ENCODE results near the gene STOML1.
"Not testable (repeated sequence)": the region's sequence is repeated elsewhere in the genome, so short reads cannot be mapped to it uniquely, and the experiment has no call there.

The STOML1 gene

DNA sequence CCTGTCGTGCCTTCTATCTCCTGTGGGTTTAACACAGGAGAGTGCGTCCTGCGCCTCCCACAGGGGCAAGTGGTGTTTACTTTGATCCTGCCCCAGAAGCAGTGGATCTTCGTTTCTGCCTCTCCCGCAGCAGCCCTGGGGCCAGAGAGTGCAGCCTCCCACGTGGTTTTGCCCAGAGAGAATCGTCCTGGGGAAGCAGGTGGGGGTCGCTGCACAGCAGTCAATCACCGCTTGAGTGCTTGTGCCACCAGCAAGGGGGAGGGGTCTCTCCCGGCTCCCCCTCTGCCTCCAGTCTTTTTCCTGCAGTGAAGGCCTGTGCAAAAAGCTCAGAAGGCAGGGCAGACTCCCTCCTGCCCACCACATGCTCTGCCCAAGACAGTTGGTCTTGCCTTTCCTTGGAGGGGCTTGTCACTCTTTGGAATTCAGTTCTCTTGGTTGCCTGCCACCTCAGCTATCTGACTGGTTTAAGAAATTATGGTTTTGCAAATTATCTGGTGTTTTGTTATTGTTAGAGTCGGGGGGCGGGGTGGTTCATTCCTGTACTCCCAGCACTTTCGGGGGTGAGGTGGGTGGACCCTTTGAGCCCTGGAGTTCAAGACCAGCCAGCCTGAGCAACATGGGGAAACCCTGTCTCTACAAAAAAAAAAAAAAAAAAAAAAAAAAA is 26.9 kb downstream of the STOML1 start:
- no peak for DNase-seq (ENCODE audit: extremely low read depth in 1 of 2, low read depth in 1 of 2)

DNA sequence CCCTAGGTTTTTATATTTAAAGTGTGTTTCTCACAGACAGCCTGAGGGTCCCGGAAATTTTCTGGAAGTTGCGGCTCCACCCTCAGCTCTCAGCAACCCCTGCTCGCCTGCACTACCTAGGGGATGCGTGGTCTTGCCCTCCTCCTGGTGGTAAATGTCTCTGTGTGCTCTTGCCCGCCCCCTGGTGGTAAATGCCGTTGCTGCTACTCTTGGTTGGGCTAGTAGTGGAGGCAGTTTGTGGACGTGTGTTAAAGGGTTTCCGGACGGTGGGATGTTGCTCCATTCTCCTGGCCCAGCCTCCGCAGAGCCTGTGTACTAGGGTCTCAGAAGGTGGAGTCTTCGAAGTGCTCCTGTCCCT is 27.4 kb downstream of the STOML1 start:
- DNase-seq (ENCODE audit: extremely low read depth in 1 of 2, low read depth in 1 of 2), result peak; percentile 62 to 77

DNA sequence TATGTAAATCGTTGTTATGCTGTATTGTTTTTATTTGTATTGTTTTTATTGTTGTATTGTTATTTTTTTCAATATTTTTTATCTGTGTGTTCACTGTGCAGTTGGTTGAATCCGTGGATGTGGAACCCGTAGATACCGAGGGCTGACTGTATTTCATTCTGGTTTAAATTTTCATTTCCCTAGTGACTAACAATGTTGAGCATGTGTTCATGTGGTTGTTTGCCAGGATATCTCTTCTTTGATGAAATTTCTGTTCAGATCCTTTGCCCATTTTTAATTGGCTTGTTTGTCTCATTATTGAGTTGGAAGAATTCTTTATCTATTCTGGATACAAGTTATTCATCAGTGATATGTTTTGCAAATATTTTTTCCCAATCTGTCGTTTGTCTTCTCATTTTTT is 29.7 kb downstream of the STOML1 start:
- no peak for DNase-seq (ENCODE audit: extremely low read depth in 1 of 2, low read depth in 1 of 2)

DNA sequence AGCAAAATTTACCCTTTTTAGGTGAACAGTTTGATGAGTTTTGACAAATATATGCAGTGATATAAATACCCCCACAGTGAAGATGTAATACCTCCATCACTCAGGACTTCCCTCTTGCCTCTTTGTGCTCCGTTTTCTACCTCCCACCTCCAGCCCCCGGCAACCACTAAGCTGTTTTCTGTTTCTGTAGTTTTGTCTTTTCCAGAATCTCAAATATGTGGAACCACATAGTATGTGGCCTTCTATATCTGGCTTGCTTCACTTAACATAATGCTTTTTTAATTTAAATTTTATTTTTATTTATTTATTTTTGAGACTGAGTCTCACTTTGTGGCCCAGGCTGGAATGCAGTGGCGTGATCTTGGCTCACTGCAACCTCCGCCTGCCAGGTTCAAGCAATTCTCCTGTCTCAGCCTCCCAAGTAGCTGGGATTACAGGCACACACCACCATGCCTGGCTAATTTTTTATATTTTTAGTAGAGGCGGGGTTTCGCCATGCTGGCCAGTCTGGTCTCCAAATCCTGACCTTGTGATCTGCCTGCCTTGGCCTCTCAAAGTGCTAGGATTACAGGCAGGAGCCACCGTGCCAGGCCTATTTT is 31.5 kb downstream of the STOML1 start:
- not testable (repeated sequence) for DNase-seq (ENCODE audit: extremely low read depth in 1 of 2, low read depth in 1 of 2)

DNA sequence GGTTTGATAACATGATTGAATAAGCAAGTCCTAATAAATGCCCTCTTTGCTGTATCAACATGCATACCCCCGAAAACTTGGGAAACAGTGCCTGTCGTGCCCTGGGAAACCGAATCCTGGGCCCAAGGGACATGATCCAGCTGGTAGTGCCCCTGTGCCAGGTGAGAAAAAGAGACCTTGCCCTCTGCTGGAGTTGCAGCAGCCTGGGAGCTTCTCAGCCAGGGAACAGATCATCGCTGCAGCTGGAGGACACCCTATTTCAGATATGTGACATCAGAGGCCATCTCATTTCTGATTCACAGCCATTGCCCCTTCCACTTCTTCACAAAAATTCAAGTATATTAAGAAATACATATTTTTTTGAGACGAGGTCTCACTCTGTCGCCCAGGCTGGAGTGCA is 32.3 kb downstream of the STOML1 start:
- no peak for DNase-seq (ENCODE audit: extremely low read depth in 1 of 2, low read depth in 1 of 2)

DNA sequence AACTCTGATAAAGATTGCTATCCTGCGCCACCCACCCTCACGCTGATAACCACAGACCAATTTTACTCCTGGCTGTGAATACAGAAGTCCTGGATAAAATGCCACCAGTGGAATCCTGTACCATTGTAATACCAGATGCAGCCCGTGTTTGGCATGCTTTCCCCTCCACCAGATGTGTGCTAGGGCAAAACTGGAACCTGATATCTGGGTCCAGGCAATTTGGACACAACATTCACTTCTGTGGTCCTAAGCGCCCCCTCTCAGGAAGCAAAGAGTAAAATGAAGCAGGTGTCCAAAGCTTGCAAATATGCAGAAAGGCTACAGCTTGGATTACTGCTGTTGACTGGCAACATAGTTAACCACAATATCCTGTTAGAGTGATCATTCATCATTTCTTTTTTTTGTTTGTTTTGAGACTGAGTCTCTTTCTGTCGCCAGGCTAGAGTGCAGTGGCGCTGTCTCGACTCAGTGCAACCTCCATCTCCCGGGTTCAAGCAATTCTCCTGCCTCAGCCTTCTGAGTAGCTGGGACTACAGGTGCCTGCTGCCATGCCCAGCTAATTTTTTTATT is 33.0 kb downstream of the STOML1 start:
- no peak for DNase-seq (ENCODE audit: extremely low read depth in 1 of 2, low read depth in 1 of 2)

DNA sequence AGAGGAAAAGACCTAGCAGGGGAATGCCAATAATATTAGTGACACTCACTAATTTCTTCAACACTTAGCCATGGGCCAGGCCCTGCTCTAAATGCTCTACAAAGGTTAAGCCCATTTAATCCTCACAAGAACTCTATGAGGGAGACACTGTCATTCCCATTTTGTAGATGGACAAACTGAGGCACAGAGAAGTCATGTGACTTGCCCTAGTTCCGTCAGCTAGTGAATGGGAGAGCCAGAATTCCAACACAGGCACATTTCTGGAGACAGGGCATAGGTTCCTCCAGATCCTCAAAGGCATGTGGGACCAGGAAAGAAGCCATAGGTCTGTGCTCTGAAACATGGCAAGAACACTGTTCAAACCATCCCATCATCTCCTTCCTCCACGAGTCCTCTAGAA is 34.3 kb downstream of the STOML1 start:
- DNase-seq (ENCODE audit: extremely low read depth in 1 of 2, low read depth in 1 of 2), result no peak

DNA sequence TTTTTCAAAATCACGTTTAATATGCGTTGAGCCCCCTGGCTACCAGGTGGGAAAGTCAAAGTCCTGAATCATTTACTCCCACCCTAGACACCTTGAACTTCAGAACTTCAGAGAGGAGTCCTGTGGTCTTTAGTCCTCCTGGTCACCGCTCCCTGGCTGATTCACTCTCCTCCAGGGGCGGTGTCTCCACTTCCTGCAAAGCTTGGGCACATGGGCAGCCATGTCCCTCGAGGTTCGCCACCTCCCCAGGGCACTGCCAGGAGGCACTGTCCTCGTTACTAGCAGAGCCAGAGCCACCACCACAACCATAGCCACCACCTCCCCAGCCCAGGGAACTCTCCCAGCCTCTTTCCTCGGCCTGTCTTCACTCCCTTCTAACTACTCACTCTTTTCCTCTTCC is 34.8 kb downstream of the STOML1 start:
- DNase-seq (ENCODE audit: extremely low read depth in 1 of 2, low read depth in 1 of 2), result no peak

DNA sequence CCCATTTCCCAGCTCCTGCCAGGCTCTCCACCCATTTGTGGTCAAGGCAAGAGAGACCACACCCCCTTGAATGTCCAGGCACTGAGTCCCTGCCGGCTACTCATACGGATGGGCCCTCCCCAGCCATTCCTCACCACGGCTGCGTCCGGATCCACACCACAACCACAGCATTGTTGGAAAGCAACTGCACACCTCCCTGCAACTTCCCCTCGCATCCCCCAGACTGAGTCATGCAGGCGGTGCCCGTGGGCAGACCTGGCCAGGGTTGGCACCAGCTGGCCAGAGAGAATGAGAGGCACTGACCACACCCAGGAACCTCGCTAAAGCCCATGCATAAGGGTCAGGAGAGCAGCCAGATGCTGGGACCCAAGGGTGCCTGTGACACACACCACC is 35.4 kb downstream of the STOML1 start:
- DNase-seq (ENCODE audit: extremely low read depth in 1 of 2, low read depth in 1 of 2), result no peak

DNA sequence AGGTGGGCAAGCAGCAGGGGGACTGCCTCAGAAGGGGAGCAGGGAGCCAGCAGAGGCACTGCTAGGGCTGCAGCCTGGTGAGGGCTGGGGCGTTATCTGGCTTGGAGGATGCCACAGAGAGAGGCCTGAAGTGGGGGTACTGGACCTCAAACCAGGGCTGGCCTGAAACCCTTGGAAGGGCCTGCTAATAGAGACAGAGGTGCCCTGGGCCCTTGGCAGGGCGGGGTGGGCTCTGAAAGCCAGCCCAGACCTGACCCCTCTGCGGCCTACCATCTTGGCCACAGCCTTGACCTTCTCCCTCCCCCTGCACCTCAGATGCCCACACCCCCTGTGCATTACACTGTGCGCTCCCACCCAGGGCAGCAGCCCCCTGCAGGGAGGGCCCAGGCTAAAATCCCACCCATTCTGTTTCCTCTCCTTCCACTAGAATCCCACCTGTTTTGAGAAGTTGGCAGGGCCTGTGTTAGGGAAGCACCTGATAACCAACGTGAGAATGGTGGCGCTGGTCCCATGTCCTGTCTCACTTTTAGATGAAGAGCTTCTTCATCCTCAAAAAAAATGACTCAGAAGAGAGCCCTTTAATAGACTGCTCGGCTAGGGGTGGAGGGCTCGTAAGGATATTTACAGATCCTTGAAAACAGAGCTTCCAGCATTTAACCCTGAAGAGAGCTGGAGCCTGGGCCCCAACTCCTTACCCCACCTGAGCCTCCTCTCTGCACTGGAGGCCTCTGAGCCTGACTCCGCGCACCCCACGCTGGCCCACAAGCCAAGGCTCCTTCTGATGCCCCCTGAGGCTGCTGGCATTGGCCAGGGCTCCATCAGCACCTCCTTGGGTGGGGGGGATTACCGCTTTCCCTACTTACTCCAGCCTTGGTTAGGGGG is 36.0 kb downstream of the STOML1 start:
- DNase-seq (ENCODE audit: extremely low read depth in 1 of 2, low read depth in 1 of 2), result no peak

DNA sequence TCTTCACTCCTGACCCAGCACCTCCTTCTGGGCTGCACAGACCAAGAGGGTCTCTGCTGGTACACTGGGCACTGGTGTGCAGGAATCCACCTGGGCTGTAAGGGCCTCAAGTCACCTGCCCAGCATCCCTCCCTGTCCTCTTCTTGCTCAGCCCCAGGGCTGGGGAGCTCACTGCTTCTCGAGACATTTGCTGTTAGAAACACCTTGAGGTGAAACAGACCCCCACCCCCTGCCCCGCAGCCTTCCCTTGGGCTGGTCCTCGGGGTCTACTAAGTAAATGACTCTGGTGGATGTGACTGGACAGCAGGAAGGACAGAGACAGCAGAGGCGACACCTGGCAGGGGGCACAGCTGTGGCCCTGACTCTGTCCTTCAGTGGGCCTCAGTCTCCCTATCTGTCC is 36.8 kb downstream of the STOML1 start:
- no peak for DNase-seq (ENCODE audit: extremely low read depth in 1 of 2, low read depth in 1 of 2)

DNA sequence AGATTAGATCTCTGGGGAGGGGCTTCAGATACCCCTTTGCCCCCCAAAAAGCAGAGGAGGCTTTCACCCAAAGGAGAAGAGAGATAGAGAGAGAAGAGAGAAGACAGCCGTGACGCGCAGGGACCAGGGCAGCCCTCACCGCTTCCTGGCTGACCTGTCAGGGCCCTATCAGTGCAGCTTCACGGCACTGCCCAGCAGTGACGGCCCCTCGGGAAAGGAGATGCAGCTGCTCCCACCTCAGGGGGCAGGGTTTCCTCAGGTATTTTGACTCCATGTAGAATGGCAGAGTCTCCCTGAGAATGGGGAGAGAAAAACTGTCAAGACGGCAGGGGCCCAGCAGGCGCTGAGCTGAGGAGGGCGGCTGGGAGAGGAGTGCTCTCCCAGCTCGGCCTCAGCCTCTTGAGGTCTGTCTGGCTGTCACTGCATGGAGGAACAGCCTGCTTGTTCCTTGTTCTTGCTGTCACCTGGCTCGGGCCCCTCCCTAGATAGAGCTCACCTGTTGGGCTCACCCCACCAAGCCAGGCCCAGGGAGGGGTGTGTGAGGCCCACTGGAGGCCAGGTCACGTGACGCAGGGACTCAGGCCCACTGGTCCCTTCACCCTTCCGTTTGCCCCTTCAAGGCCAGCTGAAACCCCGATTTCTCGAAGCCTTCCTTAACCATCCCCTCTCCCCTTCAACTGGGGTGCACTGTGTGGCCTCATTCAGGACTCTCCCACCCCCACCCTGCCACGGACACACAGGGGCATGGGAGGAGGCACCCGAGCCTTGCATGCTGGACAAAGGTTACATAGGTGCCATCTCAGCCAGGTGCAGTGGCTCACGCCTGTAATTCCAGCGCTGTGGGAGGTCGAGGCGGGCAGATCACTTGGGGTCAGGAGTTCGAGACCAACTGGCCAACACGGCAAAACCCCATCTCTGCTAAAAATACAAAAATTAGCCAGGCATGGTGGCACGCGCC is 37.6 kb downstream of the STOML1 start:
- no peak for DNase-seq (ENCODE audit: extremely low read depth in 1 of 2, low read depth in 1 of 2)

DNA sequence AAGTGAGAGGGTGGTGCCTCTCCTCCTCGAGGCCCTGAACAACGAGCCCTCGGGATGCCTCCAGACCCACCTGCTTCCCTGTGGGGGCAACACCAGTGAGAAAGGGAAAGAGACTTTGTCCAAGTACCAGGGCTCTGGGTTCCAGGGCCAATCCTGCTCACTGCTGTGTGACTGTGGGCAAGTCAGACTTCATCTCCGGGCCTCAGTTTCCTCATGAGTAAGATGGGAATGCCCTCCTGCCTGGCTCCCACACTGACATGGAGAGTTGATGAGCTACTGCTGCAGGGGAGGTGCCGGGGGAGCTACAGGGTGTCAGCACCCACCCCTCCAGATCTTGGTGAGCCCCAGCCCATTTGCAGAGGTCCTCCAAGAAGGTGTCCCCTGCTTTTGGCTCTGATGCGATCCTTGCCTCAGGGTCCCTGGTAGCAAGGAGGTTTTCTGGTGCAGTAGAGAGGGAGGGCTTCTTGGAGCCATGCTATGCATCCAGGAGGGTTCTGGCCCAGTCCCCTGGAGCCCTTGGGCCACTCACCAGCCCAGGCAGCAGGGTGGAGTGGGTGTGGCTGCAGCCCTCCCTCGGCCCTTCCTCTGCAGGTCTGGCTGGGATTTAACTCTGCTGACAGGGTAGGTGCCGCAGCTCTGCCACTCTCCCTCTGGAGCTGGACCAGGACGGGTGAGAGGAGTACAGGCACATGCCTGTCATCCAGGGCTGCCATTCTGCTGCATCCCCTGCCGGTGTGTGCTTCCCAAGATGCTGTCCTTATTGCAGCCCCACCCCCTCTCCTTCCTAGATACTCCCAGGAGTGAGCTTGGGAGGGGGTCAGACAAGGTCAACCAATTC is 39.0 kb downstream of the STOML1 start:
- no peak for DNase-seq (ENCODE audit: extremely low read depth in 1 of 2, low read depth in 1 of 2)

DNA sequence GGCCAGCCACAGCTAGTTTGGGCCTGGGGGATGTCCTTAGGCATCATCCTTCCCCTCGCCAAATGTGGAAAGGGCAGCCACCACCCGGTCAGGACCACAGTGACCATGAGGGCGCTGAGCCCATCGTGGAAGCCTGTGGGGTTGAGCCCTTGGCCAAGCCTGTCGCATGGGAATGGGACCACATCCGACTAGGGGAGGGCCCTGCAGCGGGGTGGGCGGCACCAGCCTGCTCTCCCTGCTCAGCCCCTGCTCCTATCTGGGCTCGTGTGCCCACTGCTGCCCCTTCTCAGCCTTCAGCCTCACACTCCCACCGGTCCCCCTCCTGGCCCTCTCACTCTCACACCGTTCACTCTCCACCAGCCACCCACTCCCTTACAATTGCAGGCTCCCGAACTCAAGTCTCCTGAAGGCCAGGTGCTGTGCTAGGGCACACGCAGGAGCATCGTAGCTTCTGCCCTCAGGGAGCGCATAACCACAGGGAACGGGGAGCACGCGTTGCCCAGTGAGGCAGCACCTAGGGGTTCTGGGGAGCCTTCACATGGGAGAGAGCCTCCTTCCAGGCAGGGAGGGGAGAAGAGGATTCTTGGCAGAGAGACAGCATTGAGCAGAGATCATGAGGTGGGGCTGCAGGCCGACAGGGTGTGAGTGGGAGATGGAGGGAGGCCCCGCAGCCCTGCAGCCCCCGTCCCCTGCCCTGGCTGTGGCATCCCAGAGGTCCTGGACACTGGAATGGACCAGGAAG is 39.8 kb downstream of the STOML1 start:
- no peak for DNase-seq (ENCODE audit: extremely low read depth in 1 of 2, low read depth in 1 of 2)

DNA sequence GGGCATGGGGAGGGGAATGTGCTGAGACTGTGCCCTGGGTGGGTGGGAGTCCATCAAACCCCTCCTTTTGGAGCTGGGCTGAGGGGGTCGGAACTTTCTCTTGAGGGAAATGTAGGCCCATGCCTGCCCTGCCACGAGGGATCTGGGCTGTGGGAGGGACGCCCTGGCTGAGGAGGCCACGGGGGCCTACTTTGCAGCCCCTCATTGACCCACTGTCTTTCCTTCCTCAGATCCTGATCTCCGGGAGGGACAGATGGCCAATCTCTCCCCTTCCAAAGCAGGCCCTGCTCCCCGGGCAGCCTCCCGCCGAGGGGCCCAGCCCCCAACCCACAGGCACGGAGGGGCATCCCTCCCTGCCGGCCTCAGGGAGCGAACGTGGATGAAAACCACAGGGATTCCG is 40.5 kb downstream of the STOML1 start:
- no peak for DNase-seq (ENCODE audit: extremely low read depth in 1 of 2, low read depth in 1 of 2)

DNA sequence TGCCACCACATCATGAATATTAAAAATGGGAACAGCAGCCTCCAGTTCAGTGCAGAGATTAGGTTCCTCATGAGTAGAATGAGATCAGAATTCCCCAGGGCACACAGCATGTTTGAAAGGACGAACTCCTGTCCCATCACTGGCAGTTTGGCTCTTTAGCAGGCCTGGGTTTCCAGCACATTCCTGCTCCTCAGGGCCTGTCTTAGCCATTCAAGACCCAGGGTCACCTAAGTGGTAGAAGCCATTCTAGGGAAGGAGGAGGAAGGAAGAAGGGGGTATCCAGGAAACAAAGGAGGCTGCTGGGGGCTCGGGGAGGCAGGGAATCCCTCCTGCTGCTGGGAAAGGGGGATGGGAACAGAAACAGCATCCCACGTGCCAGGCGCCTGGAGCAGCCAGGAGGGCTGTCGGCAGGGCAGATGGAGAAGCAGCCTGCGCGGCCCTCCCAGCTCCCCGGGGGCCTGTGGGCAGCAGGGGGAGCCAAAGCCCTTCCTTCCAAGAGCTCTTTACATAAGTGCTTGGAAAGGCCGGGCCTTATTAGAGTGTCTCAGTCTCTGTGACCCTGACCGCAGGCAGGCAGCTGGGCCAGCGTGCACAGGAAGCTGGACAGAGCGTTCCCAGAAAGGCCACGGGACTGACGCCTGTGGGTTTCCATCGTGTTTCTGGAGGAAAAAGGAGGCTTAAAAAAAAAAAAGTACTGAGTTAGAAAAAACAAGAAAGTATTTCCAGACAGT is 41.1 kb downstream of the STOML1 start:
- peak; percentile 20 to 64 for DNase-seq (ENCODE audit: extremely low read depth in 1 of 2, low read depth in 1 of 2)

DNA sequence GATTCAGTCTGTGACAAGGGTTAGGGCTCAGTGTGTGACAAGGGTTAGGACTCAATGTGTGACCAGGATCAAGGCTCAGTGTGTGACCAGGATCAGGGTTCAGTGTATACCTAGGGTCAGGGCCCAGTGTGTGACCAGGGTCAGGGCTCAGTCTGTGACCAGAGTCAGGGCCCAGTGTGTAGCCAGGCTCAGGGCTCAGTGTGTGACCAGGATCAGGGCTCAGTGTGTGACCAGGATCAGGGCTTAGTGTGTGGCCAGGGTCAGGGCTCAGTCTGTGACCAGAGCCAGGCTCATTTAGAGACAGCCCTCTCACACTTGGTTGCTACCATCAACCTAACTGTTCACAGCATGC is 41.6 kb downstream of the STOML1 start:
- no peak for DNase-seq (ENCODE audit: extremely low read depth in 1 of 2, low read depth in 1 of 2)

DNA sequence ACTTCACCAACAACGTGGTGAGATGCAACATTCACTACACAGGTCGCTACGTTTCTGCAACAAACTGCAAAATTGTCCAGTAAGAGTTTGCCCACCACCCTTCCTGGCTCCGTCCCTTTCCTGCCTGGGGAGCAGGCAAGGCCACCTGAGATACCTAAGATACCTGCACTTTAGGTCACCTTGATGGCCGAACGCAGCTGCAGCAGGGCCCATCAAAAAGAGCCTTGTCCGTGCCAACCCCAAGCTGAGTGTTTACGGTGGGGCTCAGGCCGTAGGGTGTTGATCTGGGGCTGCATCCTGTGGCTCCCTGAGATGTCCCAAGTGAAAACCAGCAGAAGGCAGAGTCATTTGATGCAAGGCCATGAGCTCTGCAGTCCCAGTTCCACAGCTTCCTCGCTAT is 42.6 kb downstream of the STOML1 start:
- no peak for DNase-seq (ENCODE audit: extremely low read depth in 1 of 2, low read depth in 1 of 2)

DNA sequence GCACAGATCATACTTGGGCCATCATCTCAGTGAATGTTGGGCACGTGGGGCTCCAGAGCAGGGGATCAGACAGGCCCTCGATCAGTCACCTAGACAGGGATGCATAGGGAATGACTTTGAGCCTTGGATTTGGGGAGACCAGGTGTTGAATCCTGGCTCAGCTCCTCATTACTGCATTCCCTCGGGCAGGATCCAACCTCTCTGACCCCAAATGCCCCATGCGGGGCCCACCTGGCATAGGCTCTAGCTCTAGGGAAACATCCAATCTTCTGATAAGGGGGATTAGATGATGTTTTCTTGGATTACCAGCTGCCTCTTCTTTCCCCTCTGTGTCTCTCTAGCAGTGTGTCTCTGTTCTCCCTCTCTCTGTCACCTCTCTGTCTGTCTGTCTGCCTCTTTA is 43.1 kb downstream of the STOML1 start:
- no peak for DNase-seq (ENCODE audit: extremely low read depth in 1 of 2, low read depth in 1 of 2)

Measured in activated CD8-positive, alpha-beta memory T cell treated with anti-CD3 and anti-CD28 coated beads for 1 hour (primary cell).